GM18873 (cell line): ENCODE results near the gene GNAI3.

Source experiments
- ATAC-seq: cut with Tn5 transposase; IDR thresholded peaks from one replicate; pipeline ENCODE4 v1.9.1; 2021; ENCODE audit warnings: mild to moderate bottlenecking, moderate library complexity, moderate number of reproducible peaks; ENCODE audit not compliant: unreplicated experiment, low FRiP score

The GNAI3 gene

GRCh38 chr1:109548321-109549267 lies at the start of gene GNAI3:
Gene GNAI3 (plus strand): TSS chr1:109548615. CDS start chr1:109548721, 106 bp downstream.
- peak; percentile 77 for ATAC-seq

- no peak for ATAC-seq
Measured at GRCh38 chr1:109499081-109499480, 49.3 kb upstream of the GNAI3 start.

- ATAC-seq = no peak
Measured at GRCh38 chr1:109499661-109500536, 48.5 kb upstream of the GNAI3 start.

GRCh38 chr1:109500941-109501381 lies 47.5 kb upstream of the GNAI3 start:
- no peak for ATAC-seq

- no peak for ATAC-seq
Measured at GRCh38 chr1:109501644-109502363, 46.6 kb upstream of the GNAI3 start.

GRCh38 chr1:109502364-109502851 lies 46.0 kb upstream of the GNAI3 start:
- ATAC-seq = no peak

- no peak for ATAC-seq
Measured at GRCh38 chr1:109503935-109504334, 44.5 kb upstream of the GNAI3 start.

GRCh38 chr1:109504974-109505373 lies 43.4 kb upstream of the GNAI3 start:
- no peak for ATAC-seq

GRCh38 chr1:109508001-109508872 lies 40.2 kb upstream of the GNAI3 start:
- no peak for ATAC-seq

- no peak for ATAC-seq
Measured at GRCh38 chr1:109508873-109509175, 39.6 kb upstream of the GNAI3 start.

- no peak for ATAC-seq
Measured at GRCh38 chr1:109509176-109510134, 39.0 kb upstream of the GNAI3 start, which contains the start of gene AMIGO1. Gene AMIGO1 (minus strand): TSS chr1:109509727. CDS start chr1:109508912, 815 bp downstream.

GRCh38 chr1:109513110-109513710 lies 35.2 kb upstream of the GNAI3 start:
- ATAC-seq = no peak

- no peak for ATAC-seq
Measured at GRCh38 chr1:109514846-109515245, 33.6 kb upstream of the GNAI3 start.

GRCh38 chr1:109516872-109517271 lies 31.5 kb upstream of the GNAI3 start:
- no peak for ATAC-seq

- no peak for ATAC-seq
Measured at GRCh38 chr1:109517337-109517736, 31.1 kb upstream of the GNAI3 start.

GRCh38 chr1:109521002-109521951 lies 27.1 kb upstream of the GNAI3 start:
- no peak for ATAC-seq

GRCh38 chr1:109522026-109522425 lies 26.4 kb upstream of the GNAI3 start:
- no peak for ATAC-seq
